AG08396 (cell line): ENCODE data around the gene COPB1.
A peak's percentile ranks its signal among the peaks of the same experiment; 100 is the strongest.

Experiments
- DNase-seq: peaks from one replicate; pipeline ENCODE4 v3.0.0; 2012; ENCODE audit warnings: low spot score, mixed read lengths

Gene COPB1

GRCh38 chr11:14513800-14514199, 14.2 kb upstream of the COPB1 start:
- no peak for DNase-seq

GRCh38 chr11:14506532-14506931, 6.9 kb upstream of the COPB1 start:
- DNase-seq, result peak; percentile 33

- DNase-seq, result no peak
Measured at GRCh38 chr11:14503023-14503422, 3.4 kb upstream of the COPB1 start.

GRCh38 chr11:14502039-14502438, 2.4 kb upstream of the COPB1 start:
- DNase-seq, result no peak

GRCh38 chr11:14500181-14500651, 605 bp upstream of the COPB1 start:
- DNase-seq, result peak; percentile 48

GRCh38 chr11:14499178-14499559, 442 bp downstream of the COPB1 start:
- DNase-seq, result peak; percentile 22

GRCh38 chr11:14480716-14481115, 18.9 kb downstream of the COPB1 start:
- DNase-seq, result no peak

- no peak for DNase-seq
Measured at GRCh38 chr11:14471127-14471526, 28.5 kb downstream of the COPB1 start.

GRCh38 chr11:14463623-14464022, 36.0 kb downstream of the COPB1 start:
- DNase-seq, result no peak

GRCh38 chr11:14460147-14460546, 39.5 kb downstream of the COPB1 start:
- DNase-seq, result no peak

- no peak for DNase-seq
Measured at GRCh38 chr11:14458377-14458776, 41.2 kb downstream of the COPB1 start.

GRCh38 chr11:14455648-14456430, 43.8 kb downstream of the COPB1 start:
- no peak for DNase-seq

GRCh38 chr11:14454861-14455632, 44.6 kb downstream of the COPB1 start:
- DNase-seq, result peak; percentile 16

GRCh38 chr11:14451825-14452224, 47.8 kb downstream of the COPB1 start:
- DNase-seq, result no peak

- DNase-seq, result no peak
Measured at GRCh38 chr11:14449302-14449714, 50.3 kb downstream of the COPB1 start.

GRCh38 chr11:14448240-14448639, 51.4 kb downstream of the COPB1 start:
- DNase-seq, result no peak

GRCh38 chr11:14446701-14447169, 52.9 kb downstream of the COPB1 start:
- DNase-seq, result no peak

GRCh38 chr11:14445542-14446530, 53.8 kb downstream of the COPB1 start:
- DNase-seq, result no peak

- no peak for DNase-seq
Measured at GRCh38 chr11:14444441-14445189, 55.0 kb downstream of the COPB1 start.

GRCh38 chr11:14443638-14444037, 56.0 kb downstream of the COPB1 start:
- DNase-seq, result no peak
